Endothelial cell of umbilical vein (primary cell): ENCODE data around the gene ATAD2B. TPM values are rescaled to one million over a fixed set of nuclear protein-coding genes. Genes with fewer than 3 reads are reported as not detected.

Source experiments
- BruUV-seq: library from RNA; stranded (reverse); fragments of 400-500 nt; replicated peaks from 2 replicates; lab custom pipeline; 2021; lab: Mats Ljungman, UMichigan
- CTCF ChIA-PET: fragments of 300-600, 350-600 bp; sonication (Branson Sonifier 250); formaldehyde crosslinking; loops from one replicate; lab custom pipeline; 2021; ENCODE audit warnings: antibody characterized with exemption, inconsistent platforms; lab: Charles Lee
- POLR2A ChIA-PET: fragments of 300-600, 350-600 bp; sonication (Branson Sonifier 250); formaldehyde crosslinking; loops from one replicate; lab custom pipeline; 2021; ENCODE audit warnings: antibody characterized with exemption, inconsistent platforms; lab: Charles Lee
- DNase-seq: peaks from one replicate; pipeline ENCODE4 v3.0.0-alpha.2; 2011; ENCODE audit warnings: low read depth, low spot score
- FAIRE-seq: peaks from 2 replicates; lab custom pipeline; 2011; peaks lifted over from hg19 to GRCh38; lab: Jason Lieb, UNC
- H2AFZ ChIP-seq: 2 replicates; pipeline ENCODE4 v1.6.0; 2012; ENCODE audit warnings: low read depth, low read length, control low read depth, inconsistent platforms
- H3K27ac ChIP-seq: 2 replicates; pipeline ENCODE4 v1.5.1; 2011; ENCODE audit warnings: low read depth, mild to moderate bottlenecking, control low read depth, low read length, moderate library complexity; ENCODE audit not compliant: insufficient read depth
- H3K27me3 ChIP-seq, 2 experiments: 2 replicates each; pipeline versions ENCODE4 v1.6.0 to v1.6.1; 2011; ENCODE audit warnings: low read length in 2 of 2, mixed read lengths in 1 of 2; ENCODE audit not compliant: control insufficient read depth in 2 of 2, insufficient read depth in 2 of 2
- H3K36me3 ChIP-seq, 2 experiments: 2 replicates in 1 of 2; 3 replicates in 1 of 2; pipeline ENCODE4 v1.5.1; 2011; ENCODE audit warnings: low read length in 2 of 2, mild to moderate bottlenecking in 1 of 2, moderate library complexity in 1 of 2; ENCODE audit not compliant: control insufficient read depth in 2 of 2, insufficient read depth in 2 of 2; ENCODE audit errors: extremely low read depth in 1 of 2
- H3K4me1 ChIP-seq: 3 replicates; pipeline ENCODE4 v1.5.1; 2011; ENCODE audit warnings: mild to moderate bottlenecking, low read length; ENCODE audit not compliant: control insufficient read depth, insufficient read depth; ENCODE audit errors: extremely low read depth
- H3K4me2 ChIP-seq: 2 replicates; pipeline ENCODE4 v1.6.1; 2011; ENCODE audit warnings: low read length, control low read depth, mixed read lengths; ENCODE audit not compliant: insufficient read depth
- H3K4me3 ChIP-seq, 3 experiments: fragments of 200-600 bp in 1 of 3; sonication (generic), shearing (Covaris generic) in 1 of 3; replicated peaks in 1 of 3; 2 replicates each; pipeline ENCODE4 v1.5.1; 2011 to 2016; ENCODE audit warnings: control low read depth in 3 of 3, low read length in 3 of 3, mild to moderate bottlenecking in 2 of 3, inconsistent platforms in 1 of 3, low read depth in 1 of 3, moderate library complexity in 1 of 3; ENCODE audit not compliant: insufficient read depth in 1 of 3
- H3K79me2 ChIP-seq: 2 replicates; pipeline ENCODE4 v1.6.0; 2012; ENCODE audit warnings: low read length, inconsistent platforms; ENCODE audit not compliant: control insufficient read depth, insufficient read depth
- H3K9ac ChIP-seq: replicated peaks from 2 replicates; pipeline ENCODE3; 2011; ENCODE audit warnings: low read length, control low read depth; ENCODE audit not compliant: insufficient read depth; ENCODE audit errors: extremely low read depth
- H3K9me1 ChIP-seq: replicated peaks from 3 replicates; pipeline ENCODE4 v1.6.0; 2011; ENCODE audit warnings: mild to moderate bottlenecking, low read length; ENCODE audit not compliant: control insufficient read depth, insufficient read depth; ENCODE audit errors: extremely low read depth
- H3K9me3 ChIP-seq: replicated peaks from 2 replicates; pipeline ENCODE4 v1.5.1; 2012; ENCODE audit warnings: low read length, inconsistent platforms; ENCODE audit not compliant: control insufficient read depth, insufficient read depth
- H4K20me1 ChIP-seq: replicated peaks from 2 replicates; pipeline ENCODE3; 2011; ENCODE audit warnings: mild to moderate bottlenecking, low read length; ENCODE audit not compliant: control insufficient read depth, insufficient read depth; ENCODE audit errors: extremely low read depth
- CTCF ChIP-seq, 2 donors: IDR thresholded peaks; 1 replicate in 1 of 2; 2 replicates in 1 of 2; pipeline ENCODE4 v1.5.1; 2011; ENCODE audit warnings: low read length in 2 of 2, mild to moderate bottlenecking in 2 of 2, moderate library complexity in 2 of 2, control low read depth in 1 of 2, inconsistent platforms in 1 of 2, low read depth in 1 of 2; ENCODE audit not compliant: insufficient read depth in 1 of 2; ENCODE audit errors: extremely low read depth in 1 of 2
- EZH2 ChIP-seq: IDR thresholded peaks from 2 replicates; pipeline ENCODE4 v1.6.1; 2012; ENCODE audit warnings: borderline replicate concordance, low read depth, mild to moderate bottlenecking, moderate library complexity, low read length, inconsistent platforms; ENCODE audit not compliant: severe bottlenecking
- FOS ChIP-seq: IDR thresholded peaks from 2 replicates; pipeline ENCODE4 v1.6.1; 2011; ENCODE audit warnings: mild to moderate bottlenecking, low read length, moderate library complexity, borderline replicate concordance; ENCODE audit not compliant: insufficient read depth
- GATA2 ChIP-seq: IDR thresholded peaks from 2 replicates; pipeline ENCODE4 v1.7.0; 2011; ENCODE audit warnings: low read depth, mild to moderate bottlenecking, moderate library complexity, mixed read lengths, low read length; ENCODE audit not compliant: insufficient read length, insufficient read depth
- JUN ChIP-seq: IDR thresholded peaks from 2 replicates; pipeline ENCODE4 v1.6.1; 2011; ENCODE audit warnings: borderline replicate concordance, low read depth; ENCODE audit not compliant: insufficient read length, insufficient read depth
- MAX ChIP-seq: IDR thresholded peaks from 2 replicates; pipeline ENCODE4 v1.6.1; 2011; ENCODE audit not compliant: insufficient read depth, insufficient read length
- MYC ChIP-seq: IDR thresholded peaks from one replicate; pipeline ENCODE4 v1.6.1; 2011; ENCODE audit warnings: mild to moderate bottlenecking, low read depth, low read length
- POLR2A ChIP-seq: IDR thresholded peaks from 2 replicates; pipeline ENCODE4 v1.6.1; 2012; ENCODE audit warnings: low read depth, mild to moderate bottlenecking, control low read depth, low read length
- POLR2AphosphoS5 ChIP-seq: IDR thresholded peaks from 2 replicates; pipeline ENCODE4 v1.6.1; 2012; ENCODE audit warnings: low read depth, mild to moderate bottlenecking, control low read depth, low read length, moderate library complexity; ENCODE audit not compliant: insufficient read depth
- dilution Hi-C: fragments of 300-500 bp; cut with MboI; formaldehyde crosslinking; loops from one replicate; pipeline ENCODE4 v1.15.0; 2019; ENCODE audit warnings: low sequenced_read_pairs; ENCODE audit not compliant: extremely low pct_ligation_motif_present
- intact Hi-C: fragments of 100-400 bp; cut with micrococcal nuclease; formaldehyde crosslinking; loops from one replicate; pipeline ENCODE4 v1.10.0; 2022
- polyA plus RNA-seq, 4 experiments: library from polyadenylated mRNA; depleted of rRNA in 3 of 4; stranded (reverse) in 3 of 4; unstranded in 1 of 4; fragments of >200 nt; gene quantifications; 2 replicates each; pipeline versions ENCODE4 v1.2.1 to v1.2.3, GENCODE V29; 2011 to 2012; ENCODE audit warnings: missing spikeins in 1 of 4
- total RNA-seq: library from RNA; stranded (reverse); gene quantifications from 2 replicates; pipeline ENCODE4 v1.2.3, GENCODE V29; 2021

Gene ATAD2B
- total and polyA plus RNA-seq, 2 donors (not counting 3 experiments of a cell fraction or from before 2014, with no cell fraction given), result 2.5 to 19.1 TPM

GRCh38 chr2:23769364-23769763, 157.6 kb downstream of the ATAD2B start:
- no peak overlapping the region for H2AFZ ChIP-seq
- dilution Hi-C loops, result no loop called here
- ChIA-PET CTCF (interaction anchor here (1.3 kb wide), 1 partner anchor 55 kb away, joined by 4 read pairs; no protein-coding TSS in a partner anchor), POLR2A (no interaction called here)
- no peak overlapping the region for H3K4me2 ChIP-seq
- no peak overlapping the region for H3K4me3 ChIP-seq
- H3K79me2 ChIP-seq, result no peaks in the 10 kb centered on the region
- H3K36me3 ChIP-seq, result peaks cover 0 to 4% of the 10 kb centered on the region in 2 experiments
- intact Hi-C loops, result no loop called here
- no peaks in the 10 kb centered on the region for H4K20me1 ChIP-seq
- H3K4me1 ChIP-seq, result no peaks in the 10 kb centered on the region
- H3K9me3 ChIP-seq, result no peaks in the 10 kb centered on the region
- TF ChIP-seq CTCF (IDR thresholded peaks at IDR 0.05; ENCODE audit: extremely low read depth in 1 of 2, insufficient read depth in 1 of 2, low read depth in 1 of 2, low read length in 2 of 2) (no peak), JUN (no peak), EZH2 (no peak), POLR2AphosphoS5 (no peak), FOS (no peak), MYC (no peak), GATA2 (no peak), MAX (no peak), POLR2A (no peak)
- no peak overlapping the region for H3K9ac ChIP-seq
- FAIRE-seq, result no peak
- no peak for DNase-seq
- BruUV-seq, result no TSS peak
- H3K27me3 ChIP-seq, result no peaks in the 10 kb centered on the region
- H3K9me1 ChIP-seq, result no peaks in the 10 kb centered on the region
- no peak overlapping the region for H3K27ac ChIP-seq
